Measurements from ENCODE around the gene KRT75. TPM values are rescaled to one million over a fixed set of nuclear protein-coding genes. Genes with fewer than 3 reads are reported as not detected.

KRT75 gene
- total and polyA plus RNA-seq, 10 donors, result not detected

- TF ChIP-seq POLR2A (IDR thresholded peaks at IDR 0.05) (no peak), CTCF (IDR thresholded peaks at IDR 0.05 in 8 of 11, conservative IDR thresholded peaks at IDR 0.05 in 3 of 11) (no peak), POLR2AphosphoS5 (IDR thresholded peaks at IDR 0.05) (no peak)
- Histone ChIP-seq H3K9me3 (no peaks in the 10 kb centered on the region), H3K4me3 (no peak overlapping the region), H3K36me3 (no peaks in the 10 kb centered on the region), H3K27ac (peak overlapping the region in 7 of 8 donors; percentile 38 to 77 (median 68)), H3K27me3 (replicated peaks in 1 of 7) (peaks cover 0 to 18% (median 0%) of the 10 kb centered on the region in 7 donors), H3K4me1 (no peaks in the 10 kb centered on the region)
- WGBS, 5 donors, result 38 to 63% (median 44%) methylated on average over 6 of the region's 6 CpGs
- intact Hi-C loops (cut with DNase I; ENCODE audit: low total_unique reads), result no loop called here
- no peak for DNase-seq
These were observed 11.1 kb downstream of the KRT75 start for GRCh38 chr12:52423035-52423434.

GRCh38 chr12:52419656-52420055 is 14.5 kb downstream of the KRT75 start:
- Histone ChIP-seq H3K4me3 (no peak overlapping the region), H3K36me3 (no peaks in the 10 kb centered on the region), H3K27me3 (replicated peaks in 1 of 7) (peaks cover 0 to 25% (median 0%) of the 10 kb centered on the region in 7 donors), H3K9me3 (no peaks in the 10 kb centered on the region), H3K4me1 (peaks cover 0 to 11% (median 0%) of the 10 kb centered on the region in 6 donors), H3K27ac (no peak overlapping the region)
- WGBS, 5 donors, result 20 to 57% (median 41%) methylated on average over 1 of the region's 1 CpG
- intact Hi-C loops (cut with DNase I; ENCODE audit: low total_unique reads), result no loop called here
- TF ChIP-seq POLR2A (IDR thresholded peaks at IDR 0.05) (no peak), CTCF (IDR thresholded peaks at IDR 0.05 in 8 of 11, conservative IDR thresholded peaks at IDR 0.05 in 3 of 11) (no peak), POLR2AphosphoS5 (IDR thresholded peaks at IDR 0.05) (no peak)
- DNase-seq, result no peak

- Histone ChIP-seq H3K9me3 (no peaks in the 10 kb centered on the region), H3K27me3 (replicated peaks in 1 of 7) (peaks cover 0 to 25% (median 0%) of the 10 kb centered on the region in 7 donors), H3K4me3 (no peak overlapping the region), H3K4me1 (peaks cover 0 to 11% (median 0%) of the 10 kb centered on the region in 6 donors), H3K27ac (peak overlapping the region in 3 of 8 donors; percentile 1 to 71 (median 53)), H3K36me3 (no peaks in the 10 kb centered on the region)
- DNase-seq, result peak; percentile 72
- intact Hi-C loops (cut with DNase I; ENCODE audit: low total_unique reads), result no loop called here
- WGBS, 5 donors, result 68 to 89% (median 78%) methylated on average over 4 of the region's 4 CpGs
- no peak for TF ChIP-seq CTCF (IDR thresholded peaks at IDR 0.05 in 8 of 11, conservative IDR thresholded peaks at IDR 0.05 in 3 of 11)
- TF ChIP-seq POLR2AphosphoS5 (IDR thresholded peaks at IDR 0.05), result no peak
- no peak for TF ChIP-seq POLR2A (IDR thresholded peaks at IDR 0.05)
These were observed 15.5 kb downstream of the KRT75 start for GRCh38 chr12:52418576-52419110.

GRCh38 chr12:52417740-52418139 is 16.4 kb downstream of the KRT75 start:
- Histone ChIP-seq H3K4me3 (no peak overlapping the region), H3K9me3 (no peaks in the 10 kb centered on the region), H3K4me1 (peaks cover 0 to 11% (median 0%) of the 10 kb centered on the region in 6 donors), H3K27ac (peak overlapping the region in 6 of 8 donors; percentile 29 to 71 (median 62)), H3K36me3 (no peaks in the 10 kb centered on the region), H3K27me3 (replicated peaks in 1 of 7) (peaks cover 0 to 25% (median 0%) of the 10 kb centered on the region in 7 donors)
- TF ChIP-seq POLR2AphosphoS5 (IDR thresholded peaks at IDR 0.05) (no peak), POLR2A (IDR thresholded peaks at IDR 0.05) (no peak), CTCF (IDR thresholded peaks at IDR 0.05 in 8 of 11, conservative IDR thresholded peaks at IDR 0.05 in 3 of 11) (no peak)
- DNase-seq, result peak; percentile 16
- 68 to 86% (median 80%) methylated on average over 2 of the region's 2 CpGs for WGBS, 5 donors
- intact Hi-C loops (cut with DNase I; ENCODE audit: low total_unique reads), result no loop called here
